Caco-2 (cell line): ENCODE measurements around the gene B3GAT1. TPM values are rescaled to one million over a fixed set of nuclear protein-coding genes. Genes with fewer than 3 reads are reported as not detected.

Experiments used
- BruUV-seq: library from RNA; stranded (reverse); fragments of 400-500 nt; replicated peaks from 2 replicates; lab custom pipeline; 2021; lab: Mats Ljungman, UMichigan
- CTCF ChIA-PET: fragments of 300-600 bp; sonication (Branson Sonifier 250); formaldehyde crosslinking; loops from one replicate; lab custom pipeline; 2022; ENCODE audit warnings: antibody characterized with exemption; lab: Charles Lee
- POLR2A ChIA-PET: fragments of 300-600 bp; sonication (Branson Sonifier 250); formaldehyde crosslinking; loops from one replicate; lab custom pipeline; 2022; ENCODE audit warnings: antibody characterized with exemption; lab: Charles Lee
- DNase-seq, 2 experiments: peaks; one replicate each; pipeline versions ENCODE4 v3.0.0 to v3.0.0-alpha.2; 2020 to 2022
- H3K27me3 ChIP-seq: replicated peaks from 2 replicates; pipeline ENCODE4 v1.6.0; 2011; ENCODE audit warnings: low read length; ENCODE audit not compliant: control insufficient read depth, insufficient read depth
- H3K36me3 ChIP-seq: 2 replicates; pipeline ENCODE4 v1.5.1; 2011; ENCODE audit warnings: low read length; ENCODE audit not compliant: control insufficient read depth, insufficient read depth
- H3K4me1 ChIP-seq: fragments of 250-450 bp; sonication (Bioruptor Pico); 2 replicates; pipeline ENCODE4 v1.5.1; 2020; ENCODE audit warnings: mild to moderate bottlenecking
- H3K4me3 ChIP-seq: 2 replicates; pipeline ENCODE4 v1.5.1; 2011; ENCODE audit warnings: low read depth, mild to moderate bottlenecking, control low read depth, low read length
- H3K9me3 ChIP-seq: fragments of 250-450 bp; sonication (Bioruptor Pico); 2 replicates; pipeline ENCODE4 v1.5.1; 2020; ENCODE audit warnings: mild to moderate bottlenecking, moderate library complexity
- H3K27ac Mint-ChIP-seq: one replicate; pipeline ENCODE4 v1.8.0; 2022; ENCODE audit warnings: mixed read lengths; ENCODE audit not compliant: unreplicated experiment
- H3K27me3 Mint-ChIP-seq: one replicate; pipeline ENCODE4 v1.8.0; 2022; ENCODE audit warnings: mixed read lengths; ENCODE audit not compliant: insufficient read depth, unreplicated experiment
- H3K36me3 Mint-ChIP-seq: one replicate; pipeline ENCODE4 v1.8.0; 2022; ENCODE audit warnings: mild to moderate bottlenecking, mixed read lengths; ENCODE audit not compliant: insufficient read depth, unreplicated experiment
- H3K4me1 Mint-ChIP-seq: one replicate; pipeline ENCODE4 v1.8.0; 2022; ENCODE audit warnings: low read depth, mixed read lengths; ENCODE audit not compliant: unreplicated experiment
- H3K4me3 Mint-ChIP-seq: one replicate; pipeline ENCODE4 v1.8.0; 2022; ENCODE audit warnings: mild to moderate bottlenecking, moderate library complexity, mixed read lengths; ENCODE audit not compliant: unreplicated experiment
- H3K9me3 Mint-ChIP-seq: one replicate; pipeline ENCODE4 v1.8.0; 2022; ENCODE audit warnings: mixed read lengths; ENCODE audit not compliant: unreplicated experiment
- CTCF ChIP-seq, 2 experiments: fragments of 200-600 bp in 1 of 2; IDR thresholded peaks; 1 replicate in 1 of 2; 2 replicates in 1 of 2; pipeline versions ENCODE4 v1.5.1 to v1.8.0; 2011 to 2022; ENCODE audit warnings: antibody characterized with exemption in 1 of 2, control low read depth in 1 of 2, inconsistent platforms in 1 of 2, low read depth in 1 of 2, low read length in 1 of 2, mild to moderate bottlenecking in 1 of 2, moderate library complexity in 1 of 2; ENCODE audit not compliant: insufficient read depth in 1 of 2, severe bottlenecking in 1 of 2, unreplicated experiment in 1 of 2
- intact Hi-C: fragments of 100-400 bp; cut with micrococcal nuclease; formaldehyde crosslinking; loops from one replicate; pipeline ENCODE4 v1.10.0; 2022; ENCODE audit not compliant: unreplicated experiment
- total RNA-seq: library from RNA; stranded (reverse); gene quantifications from 2 replicates; pipeline ENCODE4 v1.2.3, GENCODE V29; 2022

The B3GAT1 gene
- total RNA-seq, 1 experiment from 2014 or later: 0.11 TPM

- no TSS peak for BruUV-seq
- H3K4me1 Mint-ChIP-seq: no peaks in the 10 kb centered on the region
- POLR2A ChIA-PET: no interaction called here
- H3K9me3 ChIP-seq: no peaks in the 10 kb centered on the region
- no peaks in the 10 kb centered on the region for H3K4me1 ChIP-seq
- H3K36me3 Mint-ChIP-seq: no peaks in the 10 kb centered on the region
- CTCF ChIA-PET: no interaction called here
- intact Hi-C loops: no loop called here
- H3K36me3 ChIP-seq: no peaks in the 10 kb centered on the region
- no peak overlapping the region for H3K4me3 Mint-ChIP-seq
- no peak for DNase-seq
- no peak for TF ChIP-seq CTCF (IDR thresholded peaks at IDR 0.05; ENCODE audit: insufficient read depth in 1 of 2, low read depth in 1 of 2, low read length in 1 of 2, severe bottlenecking in 1 of 2, unreplicated experiment in 1 of 2)
- no peak overlapping the region for H3K4me3 ChIP-seq
- no peaks in the 10 kb centered on the region for H3K9me3 Mint-ChIP-seq
- peaks cover 39% of the 10 kb centered on the region for H3K27me3 Mint-ChIP-seq
- no peak overlapping the region for H3K27ac Mint-ChIP-seq
- H3K27me3 ChIP-seq: peaks cover 8% of the 10 kb centered on the region
Measured at GRCh38 chr11:134405841-134406240, 6.2 kb downstream of the B3GAT1 start.

DNA sequence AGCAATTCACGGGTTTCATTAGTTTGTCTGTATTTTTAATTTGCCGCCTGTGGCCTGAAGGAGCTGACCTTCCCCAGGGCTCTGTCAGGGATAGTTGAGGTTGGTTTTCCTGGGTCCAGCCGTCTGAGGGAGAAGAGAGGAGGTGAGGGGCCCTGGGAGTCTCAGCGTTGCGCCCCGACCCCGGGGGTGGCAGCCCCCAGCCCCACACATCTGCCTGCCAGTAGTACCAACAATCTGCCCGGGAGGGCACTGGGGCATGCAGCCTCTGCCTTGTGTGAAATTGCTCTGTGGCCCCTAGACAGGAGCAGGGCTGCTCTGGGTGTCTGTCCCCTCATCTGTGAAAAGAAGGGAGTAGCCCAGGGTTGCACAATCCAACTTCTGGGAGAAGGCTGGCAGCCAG is 6.6 kb downstream of the B3GAT1 start:
- Mint-ChIP-seq H3K9me3 (no peaks in the 10 kb centered on the region), H3K4me1 (no peaks in the 10 kb centered on the region), H3K27ac (no peak overlapping the region), H3K4me3 (no peak overlapping the region), H3K36me3 (no peaks in the 10 kb centered on the region), H3K27me3 (peaks cover 41% of the 10 kb centered on the region)
- peaks cover 8% of the 10 kb centered on the region for H3K27me3 ChIP-seq
- TF ChIP-seq CTCF (IDR thresholded peaks at IDR 0.05; ENCODE audit: insufficient read depth in 1 of 2, low read depth in 1 of 2, low read length in 1 of 2, severe bottlenecking in 1 of 2, unreplicated experiment in 1 of 2): no peak
- POLR2A ChIA-PET: no interaction called here
- CTCF ChIA-PET: no interaction called here
- no TSS peak for BruUV-seq
- no peaks in the 10 kb centered on the region for H3K36me3 ChIP-seq
- H3K4me1 ChIP-seq: no peaks in the 10 kb centered on the region
- DNase-seq: no peak
- intact Hi-C loops: no loop called here
- no peak overlapping the region for H3K4me3 ChIP-seq
- H3K9me3 ChIP-seq: no peaks in the 10 kb centered on the region

DNA sequence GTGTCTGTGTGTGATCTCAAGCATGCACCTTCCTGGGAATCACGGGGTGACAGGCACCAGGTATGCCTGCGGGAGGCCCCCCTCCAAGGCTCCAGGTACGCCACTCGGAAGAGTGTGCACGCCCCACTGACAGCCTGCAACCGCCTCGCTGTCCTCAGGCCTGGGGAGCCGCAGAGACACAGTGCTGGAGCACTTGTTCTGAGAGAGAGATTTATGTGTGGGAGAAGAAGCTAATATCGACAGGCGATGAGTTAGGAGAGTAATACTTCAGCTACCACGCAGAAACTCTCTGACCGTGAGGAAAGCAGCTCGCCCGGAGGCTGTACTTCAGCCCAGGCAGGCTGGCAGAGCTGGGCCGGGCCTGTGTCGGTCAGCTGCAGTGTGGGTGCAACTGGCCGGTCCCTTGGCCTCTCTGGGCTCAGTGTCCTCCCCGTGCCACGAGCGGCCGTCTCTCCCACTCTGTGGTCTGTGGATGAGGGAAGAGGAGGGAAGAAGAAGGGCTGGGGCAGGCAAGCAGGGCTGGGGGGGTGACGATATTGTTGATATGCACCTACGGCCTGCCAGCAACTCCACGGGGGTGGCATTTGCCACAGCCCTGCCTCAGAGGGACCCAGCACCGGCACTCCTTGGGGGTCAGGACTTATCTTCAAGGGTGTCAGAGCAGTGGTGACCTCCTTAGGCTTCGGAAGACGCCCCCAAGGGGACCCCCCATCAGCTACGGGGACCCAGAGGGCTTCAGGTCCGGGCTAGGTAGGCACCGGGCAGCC is 7.3 kb downstream of the B3GAT1 start:
- POLR2A ChIA-PET: no interaction called here
- no TSS peak for BruUV-seq
- H3K27me3 Mint-ChIP-seq: peaks cover 39% of the 10 kb centered on the region

More for the DNA sequence above, 7.3 kb downstream of the B3GAT1 start:
- Histone ChIP-seq H3K4me1 (no peaks in the 10 kb centered on the region), H3K4me3 (no peak overlapping the region), H3K9me3 (no peaks in the 10 kb centered on the region), H3K27me3 (peaks cover 5% of the 10 kb centered on the region; the same call in 1 of the 2 replicates), H3K36me3 (no peaks in the 10 kb centered on the region)
- CTCF ChIA-PET: no interaction called here
- no peaks in the 10 kb centered on the region for H3K9me3 Mint-ChIP-seq
- H3K4me3 Mint-ChIP-seq: no peak overlapping the region
- H3K36me3 Mint-ChIP-seq: no peaks in the 10 kb centered on the region
- DNase-seq: no peak
- intact Hi-C loops: no loop called here
- H3K4me1 Mint-ChIP-seq: no peaks in the 10 kb centered on the region
- no peak overlapping the region for H3K27ac Mint-ChIP-seq
- TF ChIP-seq CTCF (IDR thresholded peaks at IDR 0.05; ENCODE audit: insufficient read depth in 1 of 2, low read depth in 1 of 2, low read length in 1 of 2, severe bottlenecking in 1 of 2, unreplicated experiment in 1 of 2): no peak
